SU-DHL-6 (cell line): ENCODE data around the gene FSTL4.

Source experiments
- CTCF ChIP-seq: fragments of 200-600 bp; sonication (generic); IDR thresholded peaks from one replicate; pipeline ENCODE4 v1.5.1; 2017; ENCODE audit warnings: antibody characterized with exemption, mild to moderate bottlenecking, low read length, moderate library complexity; ENCODE audit not compliant: insufficient read depth, poor library complexity, severe bottlenecking
- EZH2phosphoT487 ChIP-seq: fragments of 200-600 bp; sonication (generic), shearing (Covaris generic); conservative IDR thresholded peaks from 2 replicates; pipeline ENCODE4 v1.6.1; 2018; ENCODE audit warnings: mild to moderate bottlenecking, antibody characterized with exemption, low read length, moderate library complexity, mixed read lengths

DNA sequence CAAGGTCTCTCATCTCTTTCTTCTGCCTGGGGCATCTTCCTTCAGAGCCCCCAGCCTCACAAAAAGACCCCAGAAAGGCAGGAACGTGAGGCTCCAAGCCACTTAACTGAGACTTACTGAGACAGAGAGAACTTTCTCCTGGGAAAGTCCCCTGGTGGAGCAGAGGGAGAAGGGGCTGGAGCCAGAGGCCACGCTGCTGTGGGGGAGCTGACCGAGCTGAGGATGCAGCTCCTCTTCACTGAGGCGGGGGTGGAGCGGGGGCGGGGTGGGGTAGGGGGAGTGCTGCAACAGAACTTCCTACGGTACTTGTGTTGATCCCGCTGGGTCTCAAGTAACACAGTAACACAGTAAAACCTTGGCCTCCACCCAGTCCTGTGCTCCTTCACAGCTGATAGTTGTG lies 204.0 kb downstream of the FSTL4 start:
- TF ChIP-seq CTCF, result no peak
- TF ChIP-seq EZH2phosphoT487, result no peak
